Fibroblast of lung (primary cell): Measurements from ENCODE around the gene GSN. TPM values are rescaled to one million over a fixed set of nuclear protein-coding genes. Genes with fewer than 3 reads are reported as not detected.

ENCODE experiments used
- DNase-seq, 2 donors: peaks; one replicate each; pipeline versions ENCODE4 v3.0.0 to v3.0.0-alpha.2; 2010; ENCODE audit warnings: low read depth in 2 of 2
- H2AFZ ChIP-seq: 2 replicates; pipeline ENCODE4 v1.5.1; 2012; ENCODE audit warnings: low read length, control low read depth, inconsistent platforms
- H3K27ac ChIP-seq: 2 replicates; pipeline ENCODE4 v1.5.1; 2011; ENCODE audit warnings: low read length, control low read depth; ENCODE audit not compliant: insufficient read depth
- H3K27me3 ChIP-seq: 2 replicates; pipeline ENCODE4 v1.5.1; 2011; ENCODE audit warnings: mild to moderate bottlenecking, low read length; ENCODE audit not compliant: control insufficient read depth, insufficient read depth
- H3K36me3 ChIP-seq: 2 replicates; pipeline ENCODE4 v1.5.1; 2011; ENCODE audit warnings: low read length; ENCODE audit not compliant: control insufficient read depth, insufficient read depth
- H3K4me1 ChIP-seq: 2 replicates; pipeline ENCODE4 v1.5.1; 2011; ENCODE audit warnings: low read length; ENCODE audit not compliant: control insufficient read depth, insufficient read depth; ENCODE audit errors: extremely low read depth
- H3K4me2 ChIP-seq: 2 replicates; pipeline ENCODE4 v1.5.1; 2011; ENCODE audit warnings: low read length, control low read depth; ENCODE audit not compliant: insufficient read depth; ENCODE audit errors: extremely low read depth
- H3K4me3 ChIP-seq, 4 experiments: fragments of 200-600 bp in 1 of 4; sonication (generic) in 1 of 4; replicated peaks in 1 of 4; 2 replicates each; pipeline ENCODE4 v1.5.1; 2011 to 2016; ENCODE audit warnings: low read length in 4 of 4, low read depth in 3 of 4, mild to moderate bottlenecking in 3 of 4, control low read depth in 2 of 4, inconsistent platforms in 1 of 4, mixed read lengths in 1 of 4; ENCODE audit not compliant: insufficient read depth in 1 of 4; ENCODE audit errors: control extremely low read depth in 1 of 4
- H3K79me2 ChIP-seq: 2 replicates; pipeline ENCODE4 v1.5.1; 2012; ENCODE audit warnings: mild to moderate bottlenecking, low read length, inconsistent platforms; ENCODE audit not compliant: control insufficient read depth, insufficient read depth
- H3K9ac ChIP-seq: 2 replicates; pipeline ENCODE4 v1.5.1; 2011; ENCODE audit warnings: mild to moderate bottlenecking, low read length, control low read depth; ENCODE audit not compliant: insufficient read depth
- H3K9me3 ChIP-seq: 2 replicates; pipeline ENCODE4 v1.5.1; 2012; ENCODE audit warnings: low read depth, low read length; ENCODE audit not compliant: control insufficient read depth, insufficient read depth
- H4K20me1 ChIP-seq: 2 replicates; pipeline ENCODE4 v1.5.1; 2011; ENCODE audit warnings: low read length; ENCODE audit not compliant: control insufficient read depth, insufficient read depth; ENCODE audit errors: extremely low read depth
- EZH2 ChIP-seq: IDR thresholded peaks from 2 replicates; pipeline ENCODE4 v1.5.1; 2012; ENCODE audit warnings: low read length, control low read depth, mild to moderate bottlenecking; ENCODE audit errors: missing control alignments
- polyA plus RNA-seq, 2 donors: library from polyadenylated mRNA; depleted of rRNA in 1 of 2; stranded (reverse) in 1 of 2; unstranded in 1 of 2; fragments of >200 nt; gene quantifications; 2 replicates each; pipeline ENCODE4 v1.2.1, GENCODE V29; 2011 to 2012; ENCODE audit warnings: missing spikeins in 1 of 2
- total RNA-seq: library from RNA; depleted of rRNA; stranded (reverse); fragments of >200 nt; gene quantifications from 2 replicates; pipeline ENCODE4 v1.2.1, GENCODE V29; 2014
- TF ChIP-seq, protein P1 (sequence below), 2 donors: IDR thresholded peaks in 1 of 2; conservative IDR thresholded peaks in 1 of 2; 1 replicate in 1 of 2; 2 replicates in 1 of 2; pipeline ENCODE4 v1.5.1; 2011 to 2012; ENCODE audit warnings: low read length in 2 of 2, control low read depth in 1 of 2, inconsistent platforms in 1 of 2, low read depth in 1 of 2, mild to moderate bottlenecking in 1 of 2

GSN gene
- total and polyA plus RNA-seq, 2 donors (not counting 1 experiment from before 2014, with no cell fraction given): 432 to 588 TPM

DNA sequence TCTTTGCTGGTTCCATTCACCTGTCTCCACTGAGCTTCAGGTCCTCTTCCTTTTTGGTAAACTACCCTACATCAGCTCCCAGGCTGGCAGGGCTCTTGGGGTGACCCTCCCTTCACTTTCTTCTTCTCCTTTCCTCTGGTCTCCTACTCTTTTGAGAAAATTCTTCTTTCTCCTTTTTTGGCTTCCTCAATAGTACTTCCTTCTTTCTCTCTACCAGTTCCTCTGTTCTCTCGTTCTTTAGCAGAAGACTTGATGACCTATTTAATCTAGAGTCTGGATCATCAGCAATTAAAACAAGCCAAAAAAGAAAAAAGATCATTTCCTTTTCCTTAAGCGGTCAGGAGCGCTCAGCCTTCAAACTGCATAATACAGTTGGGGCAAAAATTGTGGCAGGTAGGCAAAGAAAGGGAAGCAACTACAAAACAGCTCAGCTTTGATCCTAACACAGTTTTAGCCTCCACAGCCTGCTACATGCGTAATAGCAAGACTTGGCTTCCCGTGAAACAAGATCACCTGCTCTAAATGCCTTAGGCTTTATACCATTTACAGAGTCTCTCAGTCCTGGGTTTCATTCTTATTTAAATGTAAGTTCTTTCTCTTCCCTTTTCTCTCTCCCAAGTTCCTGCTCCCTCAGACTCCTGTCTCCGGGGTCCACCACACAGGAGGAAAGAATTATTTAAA, 14.0 kb upstream of the GSN start:
- H3K4me1 ChIP-seq: peaks cover 2% of the 10 kb centered on the region
- no peak overlapping the region for H2AFZ ChIP-seq
- H4K20me1 ChIP-seq: no peaks in the 10 kb centered on the region
- no peak for DNase-seq
- H3K4me2 ChIP-seq: no peak overlapping the region
- no peaks in the 10 kb centered on the region for H3K79me2 ChIP-seq
- no peak overlapping the region for H3K9ac ChIP-seq
- H3K27ac ChIP-seq: no peak overlapping the region
- H3K36me3 ChIP-seq: no peaks in the 10 kb centered on the region
- no peaks in the 10 kb centered on the region for H3K9me3 ChIP-seq
- no peaks in the 10 kb centered on the region for H3K27me3 ChIP-seq
- no peak for TF ChIP-seq EZH2
- TF ChIP-seq, protein P1, sequence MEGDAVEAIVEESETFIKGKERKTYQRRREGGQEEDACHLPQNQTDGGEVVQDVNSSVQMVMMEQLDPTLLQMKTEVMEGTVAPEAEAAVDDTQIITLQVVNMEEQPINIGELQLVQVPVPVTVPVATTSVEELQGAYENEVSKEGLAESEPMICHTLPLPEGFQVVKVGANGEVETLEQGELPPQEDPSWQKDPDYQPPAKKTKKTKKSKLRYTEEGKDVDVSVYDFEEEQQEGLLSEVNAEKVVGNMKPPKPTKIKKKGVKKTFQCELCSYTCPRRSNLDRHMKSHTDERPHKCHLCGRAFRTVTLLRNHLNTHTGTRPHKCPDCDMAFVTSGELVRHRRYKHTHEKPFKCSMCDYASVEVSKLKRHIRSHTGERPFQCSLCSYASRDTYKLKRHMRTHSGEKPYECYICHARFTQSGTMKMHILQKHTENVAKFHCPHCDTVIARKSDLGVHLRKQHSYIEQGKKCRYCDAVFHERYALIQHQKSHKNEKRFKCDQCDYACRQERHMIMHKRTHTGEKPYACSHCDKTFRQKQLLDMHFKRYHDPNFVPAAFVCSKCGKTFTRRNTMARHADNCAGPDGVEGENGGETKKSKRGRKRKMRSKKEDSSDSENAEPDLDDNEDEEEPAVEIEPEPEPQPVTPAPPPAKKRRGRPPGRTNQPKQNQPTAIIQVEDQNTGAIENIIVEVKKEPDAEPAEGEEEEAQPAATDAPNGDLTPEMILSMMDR (conservative IDR thresholded peaks at IDR 0.05 in 1 of 2, IDR thresholded peaks at IDR 0.05 in 1 of 2; ENCODE audit: low read depth in 1 of 2, low read length in 2 of 2): no peak
- no peak overlapping the region for H3K4me3 ChIP-seq

DNA sequence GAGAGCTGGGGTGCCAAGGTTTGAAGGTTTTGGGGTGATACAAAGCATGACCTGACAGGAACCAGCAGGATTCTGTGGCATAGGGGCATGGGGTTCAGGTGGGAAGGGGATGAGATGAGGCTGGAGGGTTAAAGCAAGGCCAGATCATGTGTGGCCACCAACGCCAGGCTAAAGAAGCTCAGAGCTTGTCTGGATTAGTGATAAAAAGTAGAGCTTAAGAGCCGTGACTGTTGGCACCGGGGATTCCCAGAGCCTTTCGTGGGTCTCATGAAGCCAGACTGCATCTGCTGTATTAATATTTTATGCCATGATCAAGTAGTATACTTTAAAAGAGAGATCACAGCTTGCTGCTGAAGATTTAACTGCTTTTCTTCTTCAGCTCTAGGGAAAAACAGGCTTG, 8.5 kb upstream of the GSN start:
- Histone ChIP-seq H3K36me3 (no peaks in the 10 kb centered on the region), H3K9ac (no peak overlapping the region), H3K4me2 (no peak overlapping the region), H3K9me3 (no peaks in the 10 kb centered on the region), H3K79me2 (no peaks in the 10 kb centered on the region), H2AFZ (no peak overlapping the region), H3K4me3 (no peak overlapping the region), H3K27ac (no peak overlapping the region), H3K4me1 (peaks cover 2% of the 10 kb centered on the region), H4K20me1 (no peaks in the 10 kb centered on the region), H3K27me3 (no peaks in the 10 kb centered on the region)
- TF ChIP-seq, protein P1 (conservative IDR thresholded peaks at IDR 0.05 in 1 of 2, IDR thresholded peaks at IDR 0.05 in 1 of 2; ENCODE audit: low read depth in 1 of 2, low read length in 2 of 2): no peak
- TF ChIP-seq EZH2: no peak
- no peak for DNase-seq

DNA sequence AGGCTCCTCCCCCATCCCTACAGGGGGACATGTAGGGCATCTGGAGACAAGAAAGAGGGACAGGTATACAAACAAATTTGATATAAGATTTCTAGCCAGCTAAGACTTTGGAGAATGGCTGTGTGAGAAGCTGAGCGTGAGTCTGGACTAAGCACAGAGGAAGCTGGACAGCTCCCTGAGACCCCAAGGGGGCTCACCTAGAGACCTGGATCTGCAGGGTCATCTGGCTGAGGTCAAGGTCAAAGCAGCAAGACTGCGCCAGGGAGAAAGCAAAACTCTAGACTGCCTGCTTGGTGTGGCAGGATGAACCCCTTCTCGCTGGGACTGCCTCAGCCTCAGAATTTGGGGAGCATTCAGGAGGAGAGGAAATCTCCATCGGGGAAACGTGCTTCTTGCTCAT, 8.0 kb upstream of the GSN start:
- Histone ChIP-seq H2AFZ (no peak overlapping the region), H3K4me2 (no peak overlapping the region), H3K27ac (no peak overlapping the region), H3K27me3 (no peaks in the 10 kb centered on the region), H3K4me1 (peaks cover 2% of the 10 kb centered on the region), H3K4me3 (no peak overlapping the region), H4K20me1 (no peaks in the 10 kb centered on the region), H3K36me3 (no peaks in the 10 kb centered on the region), H3K79me2 (no peaks in the 10 kb centered on the region), H3K9ac (no peak overlapping the region), H3K9me3 (no peaks in the 10 kb centered on the region)
- DNase-seq: no peak
- TF ChIP-seq, protein P1 (conservative IDR thresholded peaks at IDR 0.05 in 1 of 2, IDR thresholded peaks at IDR 0.05 in 1 of 2; ENCODE audit: low read depth in 1 of 2, low read length in 2 of 2): no peak
- no peak for TF ChIP-seq EZH2
